Naive thymus-derived CD4-positive, alpha-beta T cell (primary cell): ENCODE measurements around the gene PEBP1. TPM values are rescaled to one million over a fixed set of nuclear protein-coding genes. Genes with fewer than 3 reads are reported as not detected.

Experiments used
- ATAC-seq: fragments of 150-1000 bp; cut with Tn5 transposase; 2 replicates; pipeline ENCODE4 v1.10.0; 2021; ENCODE audit warnings: mild to moderate bottlenecking, moderate library complexity
- CTCF ChIA-PET: fragments of 350-600 bp; sonication (Branson Sonifier 250); formaldehyde crosslinking; loops from one replicate; lab custom pipeline; 2021; ENCODE audit warnings: antibody characterized with exemption; lab: Charles Lee
- POLR2A ChIA-PET: fragments of 350-600 bp; sonication (Branson Sonifier 250); formaldehyde crosslinking; loops from one replicate; lab custom pipeline; 2021; ENCODE audit warnings: antibody characterized with exemption, inconsistent platforms; lab: Charles Lee
- DNase-seq, 9 donors: peaks; one replicate each; pipeline versions ENCODE4 v3.0.0 to v3.0.0-alpha.2; 2020 to 2022; ENCODE audit warnings: mixed read lengths in 1 of 9
- H3K27ac ChIP-seq: one replicate; pipeline ENCODE4 v1.7.0; 2013; ENCODE audit warnings: mild to moderate bottlenecking, low read depth, low read length, moderate library complexity
- H3K27me3 ChIP-seq, 2 donors: one replicate each; pipeline ENCODE4 v1.7.0; 2013; ENCODE audit warnings: low read length in 2 of 2, mild to moderate bottlenecking in 2 of 2, moderate library complexity in 2 of 2; ENCODE audit not compliant: control insufficient read depth in 2 of 2, insufficient read depth in 2 of 2
- H3K36me3 ChIP-seq, 3 experiments: 1 replicate in 2 of 3; 2 replicates in 1 of 3; pipeline ENCODE4 v1.7.0; 2013; ENCODE audit warnings: low read length in 3 of 3, mild to moderate bottlenecking in 3 of 3, moderate library complexity in 1 of 3; ENCODE audit not compliant: insufficient read depth in 3 of 3, control insufficient read depth in 2 of 3
- H3K4me1 ChIP-seq, 2 donors: one replicate each; pipeline ENCODE4 v1.7.0; 2013; ENCODE audit warnings: low read length in 2 of 2, mild to moderate bottlenecking in 2 of 2, moderate library complexity in 1 of 2; ENCODE audit not compliant: control insufficient read depth in 2 of 2, insufficient read depth in 2 of 2
- H3K4me3 ChIP-seq: 2 replicates; pipeline ENCODE4 v1.7.0; 2013; ENCODE audit warnings: mild to moderate bottlenecking, low read length
- H3K9me3 ChIP-seq, 3 experiments: 1 replicate in 2 of 3; 2 replicates in 1 of 3; pipeline ENCODE4 v1.7.0; 2013; ENCODE audit warnings: low read length in 3 of 3; ENCODE audit not compliant: control insufficient read depth in 2 of 3
- H3K27ac Mint-ChIP-seq, 9 donors: one replicate each; pipeline ENCODE4 v1.8.0; 2020 to 2022; ENCODE audit warnings: mixed read lengths in 9 of 9, mild to moderate bottlenecking in 8 of 9, moderate library complexity in 5 of 9, inconsistent platforms in 2 of 9
- H3K27me3 Mint-ChIP-seq, 5 donors: one replicate each; pipeline ENCODE4 v1.8.0; 2021 to 2022; ENCODE audit warnings: mixed read lengths in 5 of 5, mild to moderate bottlenecking in 1 of 5
- H3K36me3 Mint-ChIP-seq, 5 donors: one replicate each; pipeline ENCODE4 v1.8.0; 2020 to 2022; ENCODE audit warnings: mixed read lengths in 5 of 5, mild to moderate bottlenecking in 3 of 5, inconsistent platforms in 1 of 5
- H3K4me1 Mint-ChIP-seq, 7 donors: one replicate each; pipeline ENCODE4 v1.8.0; 2020 to 2022; ENCODE audit warnings: mixed read lengths in 7 of 7, mild to moderate bottlenecking in 3 of 7, inconsistent platforms in 1 of 7
- H3K4me3 Mint-ChIP-seq, 10 donors: one replicate each; pipeline ENCODE4 v1.8.0; 2020 to 2022; ENCODE audit warnings: mild to moderate bottlenecking in 10 of 10, mixed read lengths in 10 of 10, moderate library complexity in 6 of 10, inconsistent platforms in 2 of 10
- H3K9me3 Mint-ChIP-seq, 11 donors: one replicate each; pipeline ENCODE4 v1.8.0; 2020 to 2022; ENCODE audit warnings: mixed read lengths in 11 of 11, mild to moderate bottlenecking in 4 of 11, inconsistent platforms in 1 of 11, moderate library complexity in 1 of 11
- intact Hi-C, 2 donors: fragments of 100-400 bp; cut with micrococcal nuclease; formaldehyde crosslinking; loops; one replicate each; pipeline ENCODE4 v1.15.1; 2023
- polyA plus RNA-seq, 2 donors: library from polyadenylated mRNA; unstranded; fragments of 300-500 nt; fragmentation: Illumina TruSeq; gene quantifications; one replicate each; pipeline ENCODE4 v1.2.3, GENCODE V29; 2021
- total RNA-seq, 6 experiments: library from RNA in 5 of 6; stranded (reverse) in 5 of 6; gene quantifications; 1 replicate in 5 of 6; 2 replicates in 1 of 6; pipeline ENCODE4 v1.2.3 and lab custom pipeline; 2021 to 2026

Gene PEBP1
- total and polyA plus RNA-seq, 7 experiments from 2014 or later = 73.8 to 343 (median 92.4) TPM

GRCh38 chr12:118144499-118144898 is 8.6 kb downstream of the PEBP1 start:
- intact Hi-C loops = no loop called here
- no peak overlapping the region for H3K4me3 Mint-ChIP-seq
- H3K36me3 Mint-ChIP-seq = peaks cover 0 to 65% (median 35%) of the 10 kb centered on the region in 5 donors
- peak overlapping the region in 4 of 9 donors; percentile 47 to 83 (median 56) for H3K27ac Mint-ChIP-seq
- no peaks in the 10 kb centered on the region for H3K27me3 Mint-ChIP-seq
- no peaks in the 10 kb centered on the region for H3K9me3 ChIP-seq
- no peaks in the 10 kb centered on the region for H3K4me1 ChIP-seq
- DNase-seq (no peak), ATAC-seq (no peak)
- H3K36me3 ChIP-seq = peaks cover 0 to 72% (median 8%) of the 10 kb centered on the region in 3 experiments
- no peaks in the 10 kb centered on the region for H3K9me3 Mint-ChIP-seq
- H3K27me3 ChIP-seq = no peaks in the 10 kb centered on the region
- POLR2A ChIA-PET = no interaction called here
- no peak overlapping the region for H3K4me3 ChIP-seq
- peaks cover 0 to 9% (median 4%) of the 10 kb centered on the region in 7 donors for H3K4me1 Mint-ChIP-seq
- CTCF ChIA-PET = no interaction called here
- H3K27ac ChIP-seq = no peak overlapping the region

- no peaks in the 10 kb centered on the region for H3K4me1 ChIP-seq
- Mint-ChIP-seq H3K4me1 (peaks cover 0 to 5% (median 3%) of the 10 kb centered on the region in 7 donors), H3K27me3 (no peaks in the 10 kb centered on the region), H3K36me3 (peaks cover 0 to 60% (median 33%) of the 10 kb centered on the region in 5 donors), H3K27ac (peak overlapping the region in 7 of 9 donors; percentile 17 to 83 (median 63)), H3K4me3 (no peak overlapping the region), H3K9me3 (no peaks in the 10 kb centered on the region)
- POLR2A ChIA-PET = no interaction called here
- DNase-seq = no peak
- no peak overlapping the region for H3K4me3 ChIP-seq
- no peak for ATAC-seq
- no peak overlapping the region for H3K27ac ChIP-seq
- H3K36me3 ChIP-seq = peaks cover 0 to 64% (median 5%) of the 10 kb centered on the region in 3 experiments
- intact Hi-C loops = no loop called here
- CTCF ChIA-PET = no interaction called here
- no peaks in the 10 kb centered on the region for H3K9me3 ChIP-seq
- no peaks in the 10 kb centered on the region for H3K27me3 ChIP-seq
These were observed 9.3 kb downstream of the PEBP1 start for GRCh38 chr12:118145113-118145797.

GRCh38 chr12:118145798-118146156 is 9.9 kb downstream of the PEBP1 start:
- ATAC-seq (no peak), DNase-seq (no peak)
- Mint-ChIP-seq H3K36me3 (peaks cover 0 to 59% (median 30%) of the 10 kb centered on the region in 5 donors), H3K27me3 (no peaks in the 10 kb centered on the region), H3K27ac (peak overlapping the region in 4 of 9 donors; percentile 17 to 74 (median 65)), H3K9me3 (no peaks in the 10 kb centered on the region), H3K4me3 (no peak overlapping the region), H3K4me1 (peaks cover 0 to 5% (median 3%) of the 10 kb centered on the region in 7 donors)
- no peak overlapping the region for H3K27ac ChIP-seq
- ChIA-PET POLR2A (no interaction called here), CTCF (no interaction called here)
- H3K9me3 ChIP-seq = no peaks in the 10 kb centered on the region
- intact Hi-C loops = no loop called here
- no peaks in the 10 kb centered on the region for H3K4me1 ChIP-seq
- no peak overlapping the region for H3K4me3 ChIP-seq
- peaks cover 0 to 59% (median 5%) of the 10 kb centered on the region in 3 experiments for H3K36me3 ChIP-seq
- H3K27me3 ChIP-seq = no peaks in the 10 kb centered on the region

- Mint-ChIP-seq H3K9me3 (peaks cover 0 to 5% (median 0%) of the 10 kb centered on the region in 11 donors), H3K27ac (no peak overlapping the region), H3K4me3 (no peak overlapping the region), H3K36me3 (peaks cover 0 to 54% (median 24%) of the 10 kb centered on the region in 5 donors), H3K27me3 (no peaks in the 10 kb centered on the region), H3K4me1 (peaks cover 0 to 2% (median under 1%) of the 10 kb centered on the region in 7 donors)
- Histone ChIP-seq H3K9me3 (no peaks in the 10 kb centered on the region), H3K4me1 (no peaks in the 10 kb centered on the region), H3K27me3 (no peaks in the 10 kb centered on the region), H3K27ac (no peak overlapping the region), H3K36me3 (peaks cover 0 to 65% (median 0%) of the 10 kb centered on the region in 3 experiments), H3K4me3 (no peak overlapping the region)
- CTCF ChIA-PET = no interaction called here
- ATAC-seq (no peak), DNase-seq (no peak)
- POLR2A ChIA-PET = interaction anchor here (0.7 to 1.8 kb wide), 2 partner anchors 11 to 13 kb away, joined by 3 to 12 read pairs; no protein-coding TSS in a partner anchor
- intact Hi-C loops = no loop called here
These were observed 12.4 kb downstream of the PEBP1 start for GRCh38 chr12:118148287-118148686.

- ChIA-PET POLR2A (interaction anchor here (1.4 kb wide), 1 partner anchor 14 kb away, joined by 4 read pairs; the partner anchor contains the start of gene PEBP1), CTCF (no interaction called here)
- H3K27me3 Mint-ChIP-seq = no peaks in the 10 kb centered on the region
- Histone ChIP-seq H3K27ac (no peak overlapping the region), H3K27me3 (no peaks in the 10 kb centered on the region), H3K4me1 (no peaks in the 10 kb centered on the region), H3K9me3 (no peaks in the 10 kb centered on the region), H3K36me3 (peaks cover 0 to 45% (median 0%) of the 10 kb centered on the region in 3 experiments), H3K4me3 (no peak overlapping the region)
- peaks cover 0 to 2% (median 0%) of the 10 kb centered on the region in 7 donors for H3K4me1 Mint-ChIP-seq
- peaks cover 0 to 5% (median 0%) of the 10 kb centered on the region in 11 donors for H3K9me3 Mint-ChIP-seq
- peak overlapping the region in 4 of 9 donors; percentile 11 to 83 (median 57) for H3K27ac Mint-ChIP-seq
- no peak overlapping the region for H3K4me3 Mint-ChIP-seq
- DNase-seq = no peak
- no peak for ATAC-seq
- intact Hi-C loops = no loop called here
- peaks cover 0 to 36% (median 15%) of the 10 kb centered on the region in 5 donors for H3K36me3 Mint-ChIP-seq
These were observed 14.7 kb downstream of the PEBP1 start for GRCh38 chr12:118150625-118151024.

GRCh38 chr12:118151755-118152154 is 15.8 kb downstream of the PEBP1 start:
- no peak for DNase-seq
- intact Hi-C loops = no loop called here
- no peak for ATAC-seq
- CTCF ChIA-PET = no interaction called here
- Mint-ChIP-seq H3K4me3 (no peak overlapping the region), H3K36me3 (peaks cover 0 to 32% (median 12%) of the 10 kb centered on the region in 5 donors), H3K27ac (peak overlapping the region in 4 of 9 donors; percentile 21 to 59 (median 39)), H3K9me3 (peaks cover 0 to 5% (median 0%) of the 10 kb centered on the region in 11 donors), H3K27me3 (no peaks in the 10 kb centered on the region), H3K4me1 (no peaks in the 10 kb centered on the region)
- Histone ChIP-seq H3K4me1 (no peaks in the 10 kb centered on the region), H3K27ac (no peak overlapping the region), H3K36me3 (peaks cover 0 to 42% (median 0%) of the 10 kb centered on the region in 3 experiments), H3K27me3 (no peaks in the 10 kb centered on the region), H3K4me3 (no peak overlapping the region), H3K9me3 (no peaks in the 10 kb centered on the region)
- POLR2A ChIA-PET = interaction anchor here (1.4 kb wide), 1 partner anchor 15 kb away, joined by 4 read pairs; the partner anchor contains the start of gene PEBP1
